GM10248 (cell line): ENCODE measurements around the gene SLC25A22.

ENCODE experiments used
- CTCF ChIA-PET: fragments of 300-600 bp; sonication (Branson Sonifier 250); formaldehyde crosslinking; extraction: SDS; loops from one replicate; lab custom pipeline; 2021; ENCODE audit warnings: antibody characterized with exemption; lab: Yijun Ruan, JAX
- POLR2A ChIA-PET: fragments of 350-650 bp; sonication (Branson Sonifier 250); formaldehyde crosslinking; extraction: SDS; loops from one replicate; lab custom pipeline; 2020; ENCODE audit warnings: antibody characterized with exemption; lab: Yijun Ruan, JAX
- DNase-seq: peaks from one replicate; pipeline ENCODE4 v3.0.0; 2012; ENCODE audit errors: extremely low spot score
- CTCF ChIP-seq: IDR thresholded peaks from 2 replicates; pipeline ENCODE4 v1.5.1; 2012; ENCODE audit warnings: mild to moderate bottlenecking, low read depth; ENCODE audit errors: extremely low read depth, missing control alignments, control extremely low read depth

SLC25A22 gene

DNA sequence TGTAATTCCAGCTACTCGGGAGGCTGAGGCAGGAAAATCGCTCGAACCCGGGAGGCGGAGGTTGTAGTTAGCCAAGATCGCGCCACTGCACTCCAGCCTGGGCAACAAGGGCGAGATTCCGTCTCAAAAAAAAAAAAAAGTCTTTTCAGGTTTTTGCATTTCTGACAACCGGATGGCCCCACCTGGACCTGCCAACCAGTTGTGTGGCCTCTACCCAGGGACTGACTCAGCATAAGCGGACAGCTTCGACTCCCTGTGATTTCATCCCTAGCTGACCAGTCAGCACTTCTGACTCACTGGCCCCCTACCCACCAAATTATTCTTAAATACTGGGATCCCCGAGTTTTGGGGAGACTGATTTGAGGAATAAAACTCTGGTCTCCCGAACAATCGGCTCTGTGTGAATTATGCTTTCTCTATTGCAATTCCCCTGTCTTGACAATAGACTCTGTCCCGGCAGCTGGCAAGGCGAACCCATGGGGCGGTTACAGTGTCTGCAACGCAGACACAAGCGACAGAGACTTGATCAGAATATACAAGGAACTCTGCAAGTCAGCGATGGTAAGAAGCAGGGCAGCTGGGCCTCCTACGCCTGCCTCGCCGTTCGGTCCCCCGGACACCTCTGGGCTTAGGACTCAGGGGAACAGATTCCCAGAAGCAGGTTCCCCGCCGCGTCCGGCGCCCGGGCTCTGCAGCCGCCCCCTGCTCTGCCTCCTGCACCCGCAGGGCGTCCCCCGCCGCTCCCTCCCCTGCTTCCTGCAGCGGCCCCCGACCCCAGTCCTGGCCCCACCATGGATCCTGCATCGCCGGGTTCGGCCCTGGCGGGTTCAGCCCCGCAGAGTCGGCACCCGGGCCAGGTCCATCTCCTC, 51.6 kb downstream of the SLC25A22 start:
- no peak for TF ChIP-seq CTCF
- ChIA-PET POLR2A (no interaction called here), CTCF (interaction anchor here (1.7 to 12.5 kb wide), 6 partner anchors 8 to 192 kb away, joined by 4 to 112 read pairs (median 8); no protein-coding TSS in a partner anchor)
- no peak for DNase-seq

- POLR2A ChIA-PET = interaction anchor here (0.6 to 0.7 kb wide), 2 partner anchors 52 to 74 kb away, joined by 3 to 6 read pairs; no protein-coding TSS in a partner anchor
- TF ChIP-seq CTCF = no peak
- CTCF ChIA-PET = interaction anchor here (12.5 kb wide), 1 partner anchor 20 kb away, joined by 112 read pairs; no protein-coding TSS in a partner anchor
- DNase-seq = no peak
These were observed 52.7 kb downstream of the SLC25A22 start for GRCh38 chr11:745428-745827.

DNA sequence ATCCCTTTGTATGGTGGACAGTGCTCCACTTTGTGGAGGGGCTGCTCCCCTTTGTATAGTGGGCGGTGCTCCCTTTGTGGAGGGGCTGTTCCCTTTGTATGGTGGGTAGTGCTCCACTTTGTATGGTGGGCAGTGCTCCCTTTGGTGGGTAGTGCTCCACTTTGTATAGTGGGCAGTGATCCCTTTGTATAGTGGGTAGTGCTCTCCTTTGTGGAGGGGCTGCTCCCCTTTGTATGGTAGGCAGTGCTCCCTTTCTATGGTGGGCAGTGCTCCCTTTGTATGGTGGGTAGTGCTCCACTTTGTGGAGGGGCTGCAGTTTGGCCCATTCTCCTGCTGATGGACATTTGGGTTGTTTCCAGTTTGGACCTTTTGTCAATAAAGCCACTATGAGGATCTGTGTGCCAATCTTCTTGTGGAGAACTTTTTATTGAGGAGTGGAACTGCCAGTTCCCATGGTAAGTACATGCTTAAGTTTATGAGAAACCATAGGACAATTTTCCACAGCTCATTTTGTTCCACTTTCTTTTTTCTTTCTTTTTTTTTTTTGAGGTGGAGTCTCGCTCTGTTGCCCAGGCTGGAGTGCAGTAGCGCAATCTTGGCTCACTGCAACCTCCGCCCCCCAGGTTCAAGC, 55.4 kb downstream of the SLC25A22 start:
- CTCF ChIA-PET = interaction anchor here (1.2 to 12.5 kb wide), 3 partner anchors 12 to 18 kb away, joined by 4 to 112 read pairs (median 4); no protein-coding TSS in a partner anchor
- no peak for TF ChIP-seq CTCF

DNA sequence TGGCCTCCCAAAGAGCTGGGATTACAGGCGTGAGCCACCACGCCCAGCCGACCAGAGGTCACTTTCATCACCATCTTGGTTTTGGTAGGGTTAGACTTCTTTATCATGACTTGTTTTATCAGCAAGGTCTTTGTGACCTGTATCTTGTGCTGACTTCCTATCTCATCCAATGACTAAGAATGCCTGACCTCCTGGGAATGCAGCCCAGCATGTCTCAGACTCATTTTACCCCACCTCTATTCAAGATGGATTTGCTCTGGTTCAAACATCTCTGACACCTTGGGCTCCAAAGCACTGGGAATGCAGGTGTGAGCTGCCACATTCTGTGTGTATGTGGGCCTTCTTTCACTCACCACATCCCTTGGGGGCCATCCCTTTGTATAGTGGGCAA, 55.9 kb downstream of the SLC25A22 start:
- ChIA-PET CTCF (interaction anchor here (1.2 to 12.5 kb wide), 2 partner anchors 12 to 17 kb away, joined by 4 to 112 read pairs; no protein-coding TSS in a partner anchor), POLR2A (no interaction called here)
- TF ChIP-seq CTCF = no peak
- no peak for DNase-seq

More for the DNA sequence above, 55.4 kb downstream of the SLC25A22 start:
- DNase-seq = no peak
- POLR2A ChIA-PET = interaction anchor here (0.7 kb wide), 1 partner anchor 11 kb away, joined by 3 read pairs; no protein-coding TSS in a partner anchor
